ENCODE data around the gene AKAP8L.

The AKAP8L gene

GRCh38 chr19:15448778-15449619, 30.2 kb upstream of the AKAP8L start:
- DNase-seq, result no peak

- no peak for DNase-seq
Observed at GRCh38 chr19:15448044-15448777, 29.4 kb upstream of the AKAP8L start.

GRCh38 chr19:15447057-15447456, 28.3 kb upstream of the AKAP8L start:
- DNase-seq, result no peak

GRCh38 chr19:15445807-15446376, 27.1 kb upstream of the AKAP8L start:
- no peak for DNase-seq

- no peak for DNase-seq
Observed at GRCh38 chr19:15445227-15445605, 26.4 kb upstream of the AKAP8L start.

GRCh38 chr19:15444505-15445226, 25.9 kb upstream of the AKAP8L start:
- DNase-seq, result no peak

GRCh38 chr19:15443838-15444237, 25.1 kb upstream of the AKAP8L start:
- no peak for DNase-seq

GRCh38 chr19:15443325-15443724, 24.5 kb upstream of the AKAP8L start:
- DNase-seq, result no peak

- DNase-seq, result no peak
Observed at GRCh38 chr19:15442142-15442920, 23.5 kb upstream of the AKAP8L start.

GRCh38 chr19:15441317-15441716, 22.5 kb upstream of the AKAP8L start:
- DNase-seq, result no peak

- no peak for DNase-seq
Observed at GRCh38 chr19:15439821-15440641, 21.2 kb upstream of the AKAP8L start.

GRCh38 chr19:15439078-15439799, 20.5 kb upstream of the AKAP8L start:
- DNase-seq, result no peak

- no peak for DNase-seq
Observed at GRCh38 chr19:15438577-15438976, 19.8 kb upstream of the AKAP8L start.

- no peak for DNase-seq
Observed at GRCh38 chr19:15438124-15438496, 19.3 kb upstream of the AKAP8L start.

- no peak for DNase-seq
Observed at GRCh38 chr19:15437355-15438123, 18.8 kb upstream of the AKAP8L start.

- DNase-seq, result no peak
Observed at GRCh38 chr19:15436826-15437110, 18.0 kb upstream of the AKAP8L start.

- no peak for DNase-seq
Observed at GRCh38 chr19:15436012-15436825, 17.4 kb upstream of the AKAP8L start.

GRCh38 chr19:15433519-15434069, 14.8 kb upstream of the AKAP8L start:
- DNase-seq, result no peak
